GM23338 (cell line): ENCODE results near the gene TTLL3. TPM values are rescaled to one million over a fixed set of nuclear protein-coding genes. Genes with fewer than 3 reads are reported as not detected.
"Not testable (repeated sequence)": the region's sequence is repeated elsewhere in the genome, so short reads cannot be mapped to it uniquely, and the experiment has no call there.

ENCODE experiments used
- ATAC-seq: fragments of 200-7000 bp; cut with Tn5 transposase; 3 replicates; pipeline ENCODE4 v1.9.1; 2020
- DNase-seq: peaks from one replicate; pipeline ENCODE4 v3.0.0-alpha.2; 2015; ENCODE audit warnings: low spot score
- H2AFZ ChIP-seq: fragments of 200-600 bp; sonication (generic); 2 replicates; pipeline ENCODE4 v1.8.0; 2016; ENCODE audit warnings: antibody characterized with exemption, mild to moderate bottlenecking, moderate library complexity
- H3F3A ChIP-seq: fragments of 200-600 bp; sonication (generic); replicated peaks from 2 replicates; pipeline ENCODE4 v1.8.0; 2017; ENCODE audit warnings: antibody characterized with exemption, mixed run types, low read depth
- H3K27ac ChIP-seq: fragments of 200-600 bp; sonication (generic); 2 replicates; pipeline ENCODE4 v1.6.1; 2016; ENCODE audit warnings: low read depth
- H3K27me3 ChIP-seq: fragments of 200-600 bp; sonication (generic); 2 replicates; pipeline ENCODE4 v1.8.0; 2016; ENCODE audit warnings: mild to moderate bottlenecking, mixed run types, moderate library complexity; ENCODE audit not compliant: insufficient read depth
- H3K36me3 ChIP-seq: fragments of 200-600 bp; sonication (generic); 2 replicates; pipeline ENCODE4 v1.8.0; 2016; ENCODE audit warnings: mild to moderate bottlenecking; ENCODE audit not compliant: insufficient read depth
- H3K4me1 ChIP-seq: fragments of 200-600 bp; sonication (generic); 2 replicates; pipeline ENCODE4 v1.8.0; 2016; ENCODE audit warnings: mild to moderate bottlenecking, moderate library complexity; ENCODE audit not compliant: insufficient read depth
- H3K4me2 ChIP-seq: fragments of 200-600 bp; sonication (generic); 2 replicates; pipeline ENCODE4 v1.7.1; 2017; ENCODE audit warnings: mixed run types
- H3K4me3 ChIP-seq: fragments of 200-600 bp; sonication (generic); 2 replicates; pipeline ENCODE4 v1.6.1; 2016; ENCODE audit warnings: mixed run types
- H3K79me2 ChIP-seq: fragments of 200-600 bp; sonication (generic); replicated peaks from 2 replicates; pipeline ENCODE4 v1.8.0; 2017; ENCODE audit warnings: mild to moderate bottlenecking; ENCODE audit not compliant: insufficient read depth
- H3K9me2 ChIP-seq: fragments of 200-600 bp; sonication (generic); 2 replicates; pipeline ENCODE4 v1.8.0; 2017; ENCODE audit not compliant: insufficient read depth
- H4K20me1 ChIP-seq: fragments of 200-600 bp; sonication (generic); replicated peaks from 2 replicates; pipeline ENCODE4 v1.8.0; 2017; ENCODE audit warnings: mild to moderate bottlenecking; ENCODE audit not compliant: insufficient read depth
- H3K27ac Mint-ChIP-seq: 2 replicates; pipeline ENCODE4 v1.8.0; 2020; ENCODE audit warnings: inconsistent platforms, mild to moderate bottlenecking, moderate library complexity, mixed read lengths
- H3K27me3 Mint-ChIP-seq: 3 replicates; pipeline ENCODE4 v1.8.0; 2022; ENCODE audit warnings: low read depth, mild to moderate bottlenecking, moderate library complexity, mixed read lengths, inconsistent platforms; ENCODE audit not compliant: insufficient read depth, poor library complexity
- H3K36me3 Mint-ChIP-seq: 3 replicates; pipeline ENCODE4 v1.8.0; 2021; ENCODE audit warnings: low read depth, mild to moderate bottlenecking, inconsistent platforms, moderate library complexity, mixed read lengths
- H3K4me1 Mint-ChIP-seq: 3 replicates; pipeline ENCODE4 v1.8.0; 2020; ENCODE audit warnings: mild to moderate bottlenecking, inconsistent platforms, mixed read lengths
- H3K4me3 Mint-ChIP-seq: 3 replicates; pipeline ENCODE4 v1.8.0; 2021; ENCODE audit warnings: moderate library complexity, mild to moderate bottlenecking, inconsistent platforms, mixed read lengths
- H3K9me3 Mint-ChIP-seq: 3 replicates; pipeline ENCODE4 v1.8.0; 2020; ENCODE audit warnings: moderate library complexity, mild to moderate bottlenecking, inconsistent platforms, mixed read lengths
- EZH2 ChIP-seq: fragments of 200-600 bp; sonication (generic); IDR thresholded peaks from one replicate; pipeline ENCODE4 v1.8.0; 2017; ENCODE audit warnings: antibody characterized with exemption, mild to moderate bottlenecking, low read depth; ENCODE audit not compliant: unreplicated experiment
- ZNF331 ChIP-seq: fragments of 250-450 bp; sonication (Bioruptor Pico); IDR thresholded peaks from 2 replicates; pipeline ENCODE4 v1.5.0; 2020; ENCODE audit warnings: low read depth, mild to moderate bottlenecking, moderate library complexity
- polyA plus RNA-seq: library from polyadenylated mRNA; unstranded; fragments of >200 nt; fragmentation: Nextera tagmentation; extraction: Ambion mirVana; gene quantifications from 2 replicates; pipeline ENCODE4 v1.2.1, GENCODE V29; 2016
- total RNA-seq: library from RNA; depleted of rRNA; stranded (reverse); fragments of >200 nt; shearing (Covaris generic); gene quantifications from 2 replicates; pipeline ENCODE4 v1.2.3, GENCODE V29; 2014
- TF ChIP-seq, protein P1 (sequence below): IDR thresholded peaks from one replicate; pipeline ENCODE4 v1.6.1; 2018; ENCODE audit warnings: antibody characterized with exemption; ENCODE audit not compliant: unreplicated experiment

The TTLL3 gene
- total and polyA plus RNA-seq, 2 experiments from 2014 or later: 3.7 to 5.3 TPM

DNA sequence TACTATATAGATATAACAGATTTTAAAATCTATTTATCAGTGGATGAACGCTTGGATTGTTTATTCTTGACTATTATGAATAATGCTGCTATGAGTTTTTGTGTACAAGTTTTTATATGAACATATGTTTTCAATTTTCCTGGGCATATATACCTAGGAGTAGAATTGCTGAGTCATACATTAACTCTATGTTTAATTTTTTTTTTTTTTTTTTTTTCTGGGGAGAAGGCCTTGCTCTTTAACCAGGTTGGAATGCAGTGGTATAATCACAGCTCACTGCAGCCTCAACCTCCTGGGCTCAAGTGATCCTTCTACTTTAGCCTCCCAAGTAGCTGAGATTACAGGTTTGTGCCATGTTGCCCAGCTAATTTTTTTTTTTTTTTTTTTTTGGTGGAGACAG lies 60.9 kb downstream of the TTLL3 start:
- no peaks in the 10 kb centered on the region for H4K20me1 ChIP-seq
- no peaks in the 10 kb centered on the region for H3K9me2 ChIP-seq
- no peak overlapping the region for H3K27ac ChIP-seq
- H3K4me3 ChIP-seq: no peak overlapping the region
- Mint-ChIP-seq H3K27me3 (peaks cover 8% of the 10 kb centered on the region), H3K9me3 (no peaks in the 10 kb centered on the region; the same call in 2 of the 3 replicates), H3K36me3 (no peaks in the 10 kb centered on the region), H3K4me3 (no peak overlapping the region), H3K4me1 (no peaks in the 10 kb centered on the region), H3K27ac (no peak overlapping the region)
- no peaks in the 10 kb centered on the region for H3K27me3 ChIP-seq
- ATAC-seq (no peak), DNase-seq (no peak)
- no peaks in the 10 kb centered on the region for H3K4me1 ChIP-seq
- no peak overlapping the region for H3K4me2 ChIP-seq
- no peaks in the 10 kb centered on the region for H3F3A ChIP-seq
- peak overlapping the region; percentile 38 for H2AFZ ChIP-seq
- no peak for TF ChIP-seq EZH2
- no peaks in the 10 kb centered on the region for H3K36me3 ChIP-seq
- no peaks in the 10 kb centered on the region for H3K79me2 ChIP-seq

DNA sequence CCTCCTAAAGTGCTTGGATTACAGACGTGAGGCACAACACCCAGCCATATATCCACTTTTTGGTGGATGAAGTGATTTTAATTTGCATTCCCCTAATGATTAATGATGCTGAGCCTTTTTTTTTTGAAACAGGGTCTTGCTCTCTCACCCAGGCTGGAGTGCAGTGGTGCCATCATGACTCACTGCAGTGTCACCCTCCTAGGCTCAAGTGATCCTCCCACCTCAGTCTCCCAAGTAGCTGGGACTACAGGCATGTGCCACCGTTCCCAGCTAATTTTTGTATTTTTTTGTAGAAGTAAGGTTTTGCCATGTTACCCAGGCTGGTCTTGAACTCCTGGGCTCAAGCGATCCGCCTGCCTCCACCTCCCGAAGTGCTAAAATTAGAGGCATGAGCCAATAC lies 62.0 kb downstream of the TTLL3 start:
- H3K36me3 ChIP-seq, H3K36me3 Mint-ChIP-seq, H3K9me2 ChIP-seq, H3K4me3 ChIP-seq, DNase-seq, H2AFZ ChIP-seq, H3K27me3 ChIP-seq, H3F3A ChIP-seq, ATAC-seq, H3K79me2 ChIP-seq, H4K20me1 ChIP-seq, H3K27me3 Mint-ChIP-seq, H3K4me1 ChIP-seq, H3K4me3 Mint-ChIP-seq, H3K4me1 Mint-ChIP-seq, H3K4me2 ChIP-seq, H3K27ac Mint-ChIP-seq, H3K27ac ChIP-seq, H3K9me3 Mint-ChIP-seq: not testable (repeated sequence)

DNA sequence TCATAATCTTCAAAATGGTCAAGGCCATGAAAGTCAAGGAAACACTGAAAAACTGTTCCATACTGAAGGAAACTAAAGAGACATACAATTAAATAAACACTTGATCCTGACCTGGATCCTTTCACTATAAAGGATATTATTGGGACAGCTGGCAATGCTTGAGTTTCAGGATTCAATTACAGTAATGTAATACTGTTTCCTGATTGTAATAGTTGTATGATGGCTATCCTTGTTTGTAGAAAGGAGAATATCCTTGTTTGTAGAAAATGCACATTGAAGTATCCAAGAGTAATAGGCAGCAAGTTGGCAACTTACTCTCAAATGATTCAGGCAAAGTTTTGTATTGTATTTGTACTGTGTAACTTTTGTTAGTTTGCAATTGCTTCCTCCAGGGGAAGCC lies 65.4 kb downstream of the TTLL3 start:
- no peaks in the 10 kb centered on the region for H3K79me2 ChIP-seq
- ATAC-seq: no peak
- Mint-ChIP-seq H3K27ac (no peak overlapping the region), H3K4me3 (no peak overlapping the region), H3K36me3 (no peaks in the 10 kb centered on the region), H3K27me3 (peaks cover 2% of the 10 kb centered on the region), H3K9me3 (no peaks in the 10 kb centered on the region; the same call in 2 of the 3 replicates), H3K4me1 (0 out of 3 replicates have a peak, but pooled peaks cover 3% of the 10 kb centered on the region)
- no peaks in the 10 kb centered on the region for H3K27me3 ChIP-seq
- no peak overlapping the region for H2AFZ ChIP-seq
- H3K27ac ChIP-seq: no peak overlapping the region
- no peak overlapping the region for H3K4me3 ChIP-seq
- DNase-seq: no peak
- no peaks in the 10 kb centered on the region for H3K9me2 ChIP-seq
- no peaks in the 10 kb centered on the region for H3F3A ChIP-seq
- no peaks in the 10 kb centered on the region for H3K4me1 ChIP-seq
- H3K36me3 ChIP-seq: no peaks in the 10 kb centered on the region
- H3K4me2 ChIP-seq: no peak overlapping the region
- no peak for TF ChIP-seq ZNF331 (CRISPR knock-in tag)
- TF ChIP-seq, protein P1, sequence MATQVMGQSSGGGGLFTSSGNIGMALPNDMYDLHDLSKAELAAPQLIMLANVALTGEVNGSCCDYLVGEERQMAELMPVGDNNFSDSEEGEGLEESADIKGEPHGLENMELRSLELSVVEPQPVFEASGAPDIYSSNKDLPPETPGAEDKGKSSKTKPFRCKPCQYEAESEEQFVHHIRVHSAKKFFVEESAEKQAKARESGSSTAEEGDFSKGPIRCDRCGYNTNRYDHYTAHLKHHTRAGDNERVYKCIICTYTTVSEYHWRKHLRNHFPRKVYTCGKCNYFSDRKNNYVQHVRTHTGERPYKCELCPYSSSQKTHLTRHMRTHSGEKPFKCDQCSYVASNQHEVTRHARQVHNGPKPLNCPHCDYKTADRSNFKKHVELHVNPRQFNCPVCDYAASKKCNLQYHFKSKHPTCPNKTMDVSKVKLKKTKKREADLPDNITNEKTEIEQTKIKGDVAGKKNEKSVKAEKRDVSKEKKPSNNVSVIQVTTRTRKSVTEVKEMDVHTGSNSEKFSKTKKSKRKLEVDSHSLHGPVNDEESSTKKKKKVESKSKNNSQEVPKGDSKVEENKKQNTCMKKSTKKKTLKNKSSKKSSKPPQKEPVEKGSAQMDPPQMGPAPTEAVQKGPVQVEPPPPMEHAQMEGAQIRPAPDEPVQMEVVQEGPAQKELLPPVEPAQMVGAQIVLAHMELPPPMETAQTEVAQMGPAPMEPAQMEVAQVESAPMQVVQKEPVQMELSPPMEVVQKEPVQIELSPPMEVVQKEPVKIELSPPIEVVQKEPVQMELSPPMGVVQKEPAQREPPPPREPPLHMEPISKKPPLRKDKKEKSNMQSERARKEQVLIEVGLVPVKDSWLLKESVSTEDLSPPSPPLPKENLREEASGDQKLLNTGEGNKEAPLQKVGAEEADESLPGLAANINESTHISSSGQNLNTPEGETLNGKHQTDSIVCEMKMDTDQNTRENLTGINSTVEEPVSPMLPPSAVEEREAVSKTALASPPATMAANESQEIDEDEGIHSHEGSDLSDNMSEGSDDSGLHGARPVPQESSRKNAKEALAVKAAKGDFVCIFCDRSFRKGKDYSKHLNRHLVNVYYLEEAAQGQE: no peak
- no peak for TF ChIP-seq EZH2
- H4K20me1 ChIP-seq: no peaks in the 10 kb centered on the region

DNA sequence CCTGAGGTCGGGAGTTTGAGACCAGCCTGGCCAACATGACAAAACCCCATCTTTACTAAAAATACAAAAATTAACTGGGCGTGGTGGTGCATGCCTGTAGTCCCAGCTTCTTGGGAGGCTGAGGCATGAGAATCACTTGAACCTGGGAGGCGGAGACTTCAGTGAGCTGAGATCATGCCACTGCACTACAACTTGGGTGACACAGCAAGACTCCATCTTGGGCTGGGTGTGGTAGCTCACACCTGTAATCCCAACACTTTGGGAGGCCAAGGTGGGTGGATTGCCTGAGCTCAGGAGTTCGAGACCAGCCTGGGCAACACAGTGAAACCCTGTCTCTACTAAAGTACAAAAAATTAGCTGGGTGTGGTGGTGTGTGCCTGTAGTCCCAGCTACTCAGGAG lies 66.2 kb downstream of the TTLL3 start:
- not testable (repeated sequence) for H3K27ac Mint-ChIP-seq, ATAC-seq, H3K79me2 ChIP-seq, H3K36me3 ChIP-seq, H3F3A ChIP-seq, H3K4me1 ChIP-seq, H3K27me3 Mint-ChIP-seq, H3K4me3 ChIP-seq, H3K4me3 Mint-ChIP-seq, H3K9me3 Mint-ChIP-seq, H3K4me2 ChIP-seq, H3K9me2 ChIP-seq, H3K4me1 Mint-ChIP-seq, H3K27ac ChIP-seq, H4K20me1 ChIP-seq, H3K36me3 Mint-ChIP-seq, H2AFZ ChIP-seq, DNase-seq, H3K27me3 ChIP-seq
